Prostate gland (tissue), 2 donors: ENCODE measurements around the gene MMD2.

Experiments
- POLR2A ChIP-seq: fragments of 450-650 bp; IDR thresholded peaks from one replicate; pipeline ENCODE4 v1.6.1; 2016; ENCODE audit warnings: antibody characterized with exemption, mild to moderate bottlenecking
- POLR2AphosphoS5 ChIP-seq: sonication (generic); formaldehyde crosslinking; IDR thresholded peaks from one replicate; pipeline ENCODE4 v1.6.1; 2017; ENCODE audit warnings: antibody characterized with exemption
- TF ChIP-seq, protein P1 (sequence below), 4 experiments: fragments of 200-600 bp in 2 of 4; fragments of 450-650 bp in 2 of 4; sonication (generic) in 2 of 4; IDR thresholded peaks; 1 replicate in 3 of 4; 2 replicates in 1 of 4; pipeline ENCODE4 v1.5.1; 2016 to 2019; ENCODE audit warnings: antibody characterized with exemption in 4 of 4, mild to moderate bottlenecking in 2 of 4, moderate library complexity in 2 of 4

DNA sequence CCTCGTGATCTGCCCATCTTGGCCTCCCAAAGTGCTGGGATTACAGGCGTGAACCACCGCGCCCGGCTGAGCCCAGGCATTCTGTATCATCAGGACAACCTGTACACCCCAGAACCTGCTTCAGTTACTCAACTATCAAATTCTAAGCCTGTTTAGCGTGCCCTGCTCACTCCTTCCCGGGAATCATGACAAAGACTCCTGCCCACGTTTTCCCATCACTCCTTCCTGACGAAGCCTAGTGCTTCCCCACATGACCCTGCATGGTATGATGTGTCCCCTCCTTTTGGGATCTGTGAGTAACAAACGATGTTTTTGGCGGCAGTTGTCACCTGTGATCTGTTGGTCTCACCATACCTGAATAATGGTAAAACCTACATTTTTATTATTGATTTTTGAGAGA lies 63.2 kb downstream of the MMD2 start:
- TF ChIP-seq POLR2A (no peak), POLR2AphosphoS5 (no peak)
- TF ChIP-seq, protein P1, sequence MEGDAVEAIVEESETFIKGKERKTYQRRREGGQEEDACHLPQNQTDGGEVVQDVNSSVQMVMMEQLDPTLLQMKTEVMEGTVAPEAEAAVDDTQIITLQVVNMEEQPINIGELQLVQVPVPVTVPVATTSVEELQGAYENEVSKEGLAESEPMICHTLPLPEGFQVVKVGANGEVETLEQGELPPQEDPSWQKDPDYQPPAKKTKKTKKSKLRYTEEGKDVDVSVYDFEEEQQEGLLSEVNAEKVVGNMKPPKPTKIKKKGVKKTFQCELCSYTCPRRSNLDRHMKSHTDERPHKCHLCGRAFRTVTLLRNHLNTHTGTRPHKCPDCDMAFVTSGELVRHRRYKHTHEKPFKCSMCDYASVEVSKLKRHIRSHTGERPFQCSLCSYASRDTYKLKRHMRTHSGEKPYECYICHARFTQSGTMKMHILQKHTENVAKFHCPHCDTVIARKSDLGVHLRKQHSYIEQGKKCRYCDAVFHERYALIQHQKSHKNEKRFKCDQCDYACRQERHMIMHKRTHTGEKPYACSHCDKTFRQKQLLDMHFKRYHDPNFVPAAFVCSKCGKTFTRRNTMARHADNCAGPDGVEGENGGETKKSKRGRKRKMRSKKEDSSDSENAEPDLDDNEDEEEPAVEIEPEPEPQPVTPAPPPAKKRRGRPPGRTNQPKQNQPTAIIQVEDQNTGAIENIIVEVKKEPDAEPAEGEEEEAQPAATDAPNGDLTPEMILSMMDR (IDR thresholded peaks at IDR 0.05), result no peak
